IMR-90 (cell line): Measurements from ENCODE around the gene TMEM205. TPM values are rescaled to one million over a fixed set of nuclear protein-coding genes. Genes with fewer than 3 reads are reported as not detected.

ENCODE experiments used
- ATAC-seq: fragments of 200-7000 bp; cut with Tn5 transposase; 2 replicates; pipeline ENCODE4 v1.9.1; 2020; ENCODE audit warnings: low read depth, mild to moderate bottlenecking, moderate library complexity
- BruUV-seq: library from RNA; stranded (reverse); fragments of 400-500 nt; replicated peaks from 2 replicates; lab custom pipeline; 2021; lab: Mats Ljungman, UMichigan
- CTCF ChIA-PET: fragments of 300-600 bp; formaldehyde crosslinking; extraction: SDS; loops from one replicate; lab custom pipeline; 2021; ENCODE audit warnings: antibody characterized with exemption; lab: Yijun Ruan, JAX
- POLR2A ChIA-PET: fragments of 300-600 bp; sonication (Branson Sonifier 250); formaldehyde crosslinking; loops from one replicate; lab custom pipeline; 2022; ENCODE audit warnings: antibody characterized with exemption; ENCODE audit not compliant: unreplicated experiment; lab: Charles Lee
- DNase-seq: peaks from one replicate; pipeline ENCODE4 v3.0.0; 2013
- H2AFZ ChIP-seq: replicated peaks from 2 replicates; pipeline ENCODE3; 2013; ENCODE audit warnings: low read length, mild to moderate bottlenecking; ENCODE audit not compliant: poor library complexity
- H2AK5ac ChIP-seq: 2 replicates; pipeline ENCODE4 v1.6.1; 2013; ENCODE audit warnings: low read depth, low read length, inconsistent platforms
- H2AK9ac ChIP-seq: replicated peaks from 2 replicates; pipeline ENCODE3; 2013; ENCODE audit warnings: mild to moderate bottlenecking, low read depth, low read length, moderate library complexity; ENCODE audit not compliant: poor library complexity
- H2BK120ac ChIP-seq: 2 replicates; pipeline ENCODE4 v1.6.1; 2013; ENCODE audit warnings: low read depth, low read length, inconsistent platforms
- H2BK15ac ChIP-seq: 3 replicates; pipeline ENCODE4 v1.6.1; 2013; ENCODE audit warnings: low read depth, low read length, inconsistent platforms
- H2BK20ac ChIP-seq: 2 replicates; pipeline ENCODE4 v1.6.1; 2013; ENCODE audit warnings: low read depth, mild to moderate bottlenecking, inconsistent platforms, low read length, moderate library complexity
- H2BK5ac ChIP-seq: 2 replicates; pipeline ENCODE4 v1.6.1; 2013; ENCODE audit warnings: mild to moderate bottlenecking, low read depth, low read length, inconsistent platforms; ENCODE audit not compliant: poor library complexity, severe bottlenecking
- H3K14ac ChIP-seq: replicated peaks from 2 replicates; pipeline ENCODE4 v1.6.1; 2013; ENCODE audit warnings: low read depth, low read length, inconsistent platforms
- H3K18ac ChIP-seq: 2 replicates; pipeline ENCODE4 v1.6.1; 2013; ENCODE audit warnings: low read depth, low read length, control low read depth
- H3K23ac ChIP-seq: 2 replicates; pipeline ENCODE4 v1.6.1; 2013; ENCODE audit warnings: low read depth, low read length, inconsistent platforms
- H3K27ac ChIP-seq: 2 replicates; pipeline ENCODE4 v1.5.1; 2013; ENCODE audit warnings: mild to moderate bottlenecking, control low read depth, low read length; ENCODE audit not compliant: insufficient read depth
- H3K27me3 ChIP-seq: 2 replicates; pipeline ENCODE4 v1.6.1; 2013; ENCODE audit warnings: low read length; ENCODE audit not compliant: control insufficient read depth, insufficient read depth
- H3K36me3 ChIP-seq: 2 replicates; pipeline ENCODE4 v1.6.1; 2013; ENCODE audit warnings: low read length, mixed read lengths; ENCODE audit not compliant: control insufficient read depth, insufficient read depth
- H3K4ac ChIP-seq: 2 replicates; pipeline ENCODE4 v1.6.1; 2013; ENCODE audit warnings: low read depth, low read length, inconsistent platforms
- H3K4me1 ChIP-seq: 2 replicates; pipeline ENCODE4 v1.6.1; 2013; ENCODE audit warnings: low read length, mixed read lengths; ENCODE audit not compliant: control insufficient read depth, insufficient read depth
- H3K4me2 ChIP-seq: 2 replicates; pipeline ENCODE4 v1.6.1; 2013; ENCODE audit warnings: low read depth, mild to moderate bottlenecking, control low read depth, low read length, moderate library complexity
- H3K4me3 ChIP-seq: 2 replicates; pipeline ENCODE4 v1.5.1; 2013; ENCODE audit warnings: low read depth, mild to moderate bottlenecking, control low read depth, low read length, moderate library complexity; ENCODE audit not compliant: insufficient read depth
- H3K56ac ChIP-seq: 2 replicates; pipeline ENCODE4 v1.6.1; 2013; ENCODE audit warnings: low read length, inconsistent platforms; ENCODE audit not compliant: insufficient read depth; ENCODE audit errors: extremely low read depth
- H3K79me1 ChIP-seq, 2 experiments: 2 replicates each; pipeline ENCODE4 v1.6.1; 2013; ENCODE audit warnings: low read length in 2 of 2, inconsistent platforms in 1 of 2, low read depth in 1 of 2
- H3K9ac ChIP-seq: 2 replicates; pipeline ENCODE4 v1.6.1; 2013; ENCODE audit warnings: low read depth, low read length, control low read depth
- H3K9me1 ChIP-seq: 2 replicates; pipeline ENCODE4 v1.6.1; 2013; ENCODE audit warnings: low read length, inconsistent platforms; ENCODE audit not compliant: insufficient read depth
- H3K9me3 ChIP-seq: 2 replicates; pipeline ENCODE4 v1.6.1; 2013; ENCODE audit warnings: low read length; ENCODE audit not compliant: control insufficient read depth, insufficient read depth
- H4K20me1 ChIP-seq: 2 replicates; pipeline ENCODE4 v1.6.1; 2013; ENCODE audit warnings: low read length, inconsistent platforms; ENCODE audit not compliant: insufficient read depth
- H4K5ac ChIP-seq: 2 replicates; pipeline ENCODE4 v1.6.1; 2013; ENCODE audit warnings: mild to moderate bottlenecking, low read depth, low read length, control low read depth
- H4K8ac ChIP-seq, 2 experiments: 2 replicates each; pipeline ENCODE4 v1.6.1; 2013; ENCODE audit warnings: low read depth in 2 of 2, low read length in 2 of 2, control low read depth in 1 of 2, inconsistent platforms in 1 of 2
- H4K91ac ChIP-seq: 2 replicates; pipeline ENCODE4 v1.6.1; 2013; ENCODE audit warnings: low read depth, low read length, inconsistent platforms; ENCODE audit not compliant: insufficient read depth
- BHLHE40 ChIP-seq: fragments of 150-350 bp; IDR thresholded peaks from 2 replicates; pipeline ENCODE4 v1.6.1; 2016; ENCODE audit warnings: mild to moderate bottlenecking, low read depth, low read length
- CHD1 ChIP-seq: IDR thresholded peaks from 2 replicates; pipeline ENCODE4 v1.6.1; 2012; ENCODE audit warnings: low read depth, low read length, improper control_type of control experiment
- CTCF ChIP-seq: conservative IDR thresholded peaks from 2 replicates; pipeline ENCODE4 v1.5.1; 2012; ENCODE audit warnings: mild to moderate bottlenecking, low read depth, low read length, improper control_type of control experiment
- ELK1 ChIP-seq: fragments of 150-350 bp; IDR thresholded peaks from 2 replicates; pipeline ENCODE4 v1.6.1; 2016; ENCODE audit warnings: low read depth, mild to moderate bottlenecking, low read length, moderate library complexity, borderline replicate concordance
- FOS ChIP-seq: fragments of 150-350 bp; IDR thresholded peaks from 2 replicates; pipeline ENCODE4 v1.6.1; 2016; ENCODE audit warnings: low read depth, low read length
- MAFK ChIP-seq: IDR thresholded peaks from 2 replicates; pipeline ENCODE4 v1.6.1; 2012; ENCODE audit warnings: low read depth, low read length, improper control_type of control experiment
- MAZ ChIP-seq: IDR thresholded peaks from 2 replicates; pipeline ENCODE4 v1.6.1; 2012; ENCODE audit warnings: low read depth, mild to moderate bottlenecking, low read length, improper control_type of control experiment, moderate library complexity, borderline replicate concordance
- MXI1 ChIP-seq: IDR thresholded peaks from 2 replicates; pipeline ENCODE4 v1.6.1; 2012; ENCODE audit warnings: low read depth, mild to moderate bottlenecking, low read length, moderate library complexity, borderline replicate concordance
- NFE2L2 ChIP-seq: fragments of 150-350 bp; IDR thresholded peaks from 2 replicates; pipeline ENCODE4 v1.6.1; 2016; ENCODE audit warnings: low read depth, mild to moderate bottlenecking, low read length
- RAD21 ChIP-seq: IDR thresholded peaks from 2 replicates; pipeline ENCODE4 v1.6.1; 2012; ENCODE audit warnings: low read length, improper control_type of control experiment
- RFX5 ChIP-seq: IDR thresholded peaks from 2 replicates; pipeline ENCODE4 v1.8.0; 2012; ENCODE audit warnings: low read depth, mild to moderate bottlenecking, low read length, moderate library complexity
- SMC3 ChIP-seq: fragments of 150-350 bp; IDR thresholded peaks from 2 replicates; pipeline ENCODE4 v1.6.1; 2016; ENCODE audit warnings: low read depth, mild to moderate bottlenecking, antibody characterized with exemption, low read length, moderate library complexity
- USF2 ChIP-seq: fragments of 150-350 bp; IDR thresholded peaks from 2 replicates; pipeline ENCODE4 v1.6.1; 2017; ENCODE audit warnings: mild to moderate bottlenecking, antibody characterized with exemption, low read length, low read depth
- WGBS, 2 experiments: methylation state at CpG; one replicate each; pipeline versions ENCODE4 v1.1.5 to v1.1.7; 2013; ENCODE audit warnings: missing lambda C conversion rate in 2 of 2; ENCODE audit not compliant: insufficient read length in 1 of 2; ENCODE audit errors: extremely low coverage in 2 of 2; 5-methylcytosine and 5-hydroxymethylcytosine counted together
- dilution Hi-C: fragments of 300-500 bp; cut with HindIII; formaldehyde crosslinking; loops from one replicate; pipeline ENCODE4 v1.14.3; 2018; ENCODE audit warnings: low sequenced_read_pairs; ENCODE audit not compliant: unreplicated experiment
- in situ Hi-C: fragments of 300-500 bp; cut with MboI; formaldehyde crosslinking; loops from 3 replicates; pipeline ENCODE4 v1.14.3; 2019; ENCODE audit warnings: low sequenced_read_pairs, inconsistent platforms, mixed read lengths
- intact Hi-C: fragments of 100-400 bp; cut with micrococcal nuclease; formaldehyde crosslinking; loops from 2 replicates; pipeline ENCODE4 v1.10.0; 2022
- polyA plus RNA-seq, 3 experiments: library from polyadenylated mRNA; depleted of rRNA; stranded (reverse); fragments of >200 nt; gene quantifications; 2 replicates each; pipeline ENCODE4 v1.2.3, GENCODE V29; 2012; ENCODE audit warnings: low replicate concordance in 1 of 3
- total RNA-seq: library from RNA; depleted of rRNA; stranded (reverse); fragments of >200 nt; gene quantifications from 2 replicates; pipeline ENCODE4 v1.2.3, GENCODE V29; 2012

The TMEM205 gene
- total and polyA plus RNA-seq, 2 of the 4 experiments (the other 2 are of a cell fraction) = 110 to 136 TPM

- TF ChIP-seq RAD21 = no peak
- no peak for TF ChIP-seq RFX5
- TF ChIP-seq NFE2L2 = no peak
- no peak for TF ChIP-seq CHD1
Observed at GRCh38 chr19:11384778-11385129, 38.7 kb upstream of the TMEM205 start (continued).

GRCh38 chr19:11383706-11384048 lies 37.6 kb upstream of the TMEM205 start:
- ChIA-PET POLR2A (no interaction called here), CTCF (interaction anchor here (0.7 to 1.4 kb wide), 6 partner anchors 9 to 90 kb away, joined by 3 to 10 read pairs (median 4); partner anchors contain the start of genes CCDC159, ODAD3, SWSAP1 and TMEM205)
- Histone ChIP-seq H3K18ac (no peak overlapping the region), H3K27me3 (no peaks in the 10 kb centered on the region; the same call in 1 of the 2 replicates), H3K9me3 (no peaks in the 10 kb centered on the region), H4K5ac (no peak overlapping the region), H4K91ac (no peak overlapping the region), H3K14ac (no peak overlapping the region), H2BK5ac (no peak overlapping the region), H3K4me2 (peak overlapping the region; percentile 80), H3K4me1 (peaks cover 6% of the 10 kb centered on the region; the same call in 1 of the 2 replicates), H2BK15ac (no peak overlapping the region), H3K23ac (0 out of 2 replicates have a peak overlapping the region, but pooled peaks have one; percentile 19), H2BK20ac (no peak overlapping the region), H3K9me1 (peaks cover 12% of the 10 kb centered on the region), H3K36me3 (no peaks in the 10 kb centered on the region), H4K8ac (peak overlapping the region in 1 of 2 experiments; percentile 51; a peak in 1 of 4 replicates), H2AFZ (peak overlapping the region; percentile 88), H2BK120ac (no peak overlapping the region), H3K4me3 (peak overlapping the region; percentile 39), H3K27ac (no peak overlapping the region), H3K79me1 (peaks cover 8 to 17% of the 10 kb centered on the region in 2 experiments), H4K20me1 (no peaks in the 10 kb centered on the region), H3K9ac (0 out of 2 replicates have a peak overlapping the region, but pooled peaks have one; percentile 9), H2AK9ac (peak overlapping the region; percentile 48), H2AK5ac (no peak overlapping the region), H3K4ac (no peak overlapping the region), H3K56ac (no peak overlapping the region)
- DNase-seq (no peak), ATAC-seq (no peak)
- no CpG with 5 or more reads among the region's 9 CpGs for WGBS, 2 experiments
- dilution Hi-C loops = no loop called here
- intact Hi-C loops = loop anchor here (5.0 kb wide), 1 partner anchor 39 kb away; no protein-coding TSS in a partner anchor
- BruUV-seq = no TSS peak
- in situ Hi-C loops = no loop called here
- TF ChIP-seq USF2 (no peak), NFE2L2 (no peak), SMC3 (no peak), MAZ (no peak), FOS (no peak), CHD1 (no peak), BHLHE40 (no peak), RFX5 (no peak), MAFK (no peak), MXI1 (no peak), CTCF (no peak), RAD21 (no peak), ELK1 (no peak)
